GM23338 (cell line): ENCODE data around the gene L3HYPDH.

Source experiments
- CREB1 ChIP-seq: fragments of 250-450 bp; sonication (Bioruptor Pico); IDR thresholded peaks from 2 replicates; pipeline ENCODE4 v1.5.0; 2020; ENCODE audit warnings: low read depth, mild to moderate bottlenecking, moderate library complexity
- EZH2phosphoT487 ChIP-seq: fragments of 200-600 bp; sonication (generic); IDR thresholded peaks from one replicate; pipeline ENCODE4 v1.8.1; 2018; ENCODE audit warnings: antibody characterized with exemption; ENCODE audit not compliant: unreplicated experiment

- TF ChIP-seq EZH2phosphoT487 (no peak), CREB1 (no peak)
These were observed 28.8 kb downstream of the L3HYPDH start for GRCh38 chr14:59455411-59455810.
